Testis (tissue), 3 donors: ENCODE results near the gene SH3BGRL2. TPM values are rescaled to one million over a fixed set of nuclear protein-coding genes. Genes with fewer than 3 reads are reported as not detected.

ENCODE experiments used
- DNase-seq: peaks from one replicate; pipeline ENCODE4 v3.0.0-alpha.2; 2019
- H3K27ac ChIP-seq, 2 donors: fragments of 200-600 bp; sonication (generic); one replicate each; pipeline ENCODE4 v1.5.1; 2019
- H3K27me3 ChIP-seq: fragments of 200-600 bp; sonication (generic); one replicate; pipeline ENCODE4 v1.5.1; 2019
- H3K36me3 ChIP-seq: fragments of 200-600 bp; sonication (generic); one replicate; pipeline ENCODE4 v1.5.1; 2017; ENCODE audit warnings: low read depth; ENCODE audit errors: missing control alignments
- H3K4me1 ChIP-seq: fragments of 200-600 bp; sonication (generic); one replicate; pipeline ENCODE4 v1.5.1; 2019
- H3K4me3 ChIP-seq, 2 donors: fragments of 200-600 bp; sonication (generic); one replicate each; pipeline ENCODE4 v1.5.1; 2017 to 2019
- H3K9me3 ChIP-seq: fragments of 200-600 bp; sonication (generic); one replicate; pipeline ENCODE4 v1.5.1; 2017
- CTCF ChIP-seq, 3 experiments: fragments of 450-650 bp in 2 of 3; fragments of 200-600 bp in 1 of 3; sonication (generic) in 1 of 3; IDR thresholded peaks; one replicate each; pipeline ENCODE4 v1.5.1; 2016 to 2019; ENCODE audit warnings: antibody characterized with exemption in 3 of 3, mild to moderate bottlenecking in 2 of 3, moderate library complexity in 1 of 3
- POLR2A ChIP-seq: fragments of 450-650 bp; IDR thresholded peaks from one replicate; pipeline ENCODE4 v1.6.1; 2017; ENCODE audit warnings: antibody characterized with exemption, mild to moderate bottlenecking, moderate library complexity
- WGBS, 2 donors: methylation state at CpG; one replicate each; pipeline ENCODE4 v1.1.5; 2018; 5-methylcytosine and 5-hydroxymethylcytosine counted together
- intact Hi-C: fragments of 100-400 bp; cut with DNase I; formaldehyde crosslinking; loops from one replicate; pipeline ENCODE4 v1.15.1; 2023; ENCODE audit warnings: low total_unique reads
- polyA plus RNA-seq: library from polyadenylated mRNA; stranded (reverse); fragments of 350-450 nt; fragmentation: Illumina TruSeq; extraction: RNeasy Lipid Tissue Mini Kit (QIAGEN cat#74804); gene quantifications from one replicate; pipeline ENCODE4 v1.2.3, GENCODE V29; 2014; ENCODE audit warnings: low read depth, low replicate concordance; ENCODE audit not compliant: insufficient read depth
- total RNA-seq, 2 donors: library from RNA; depleted of rRNA; stranded (reverse); fragments of >200 nt; gene quantifications; one replicate each; pipeline ENCODE4 v1.2.3, GENCODE V29; 2016

SH3BGRL2 gene
- total and polyA plus RNA-seq, 3 donors from 2014 or later = 5.5 to 9.8 (median 6.3) TPM

DNA sequence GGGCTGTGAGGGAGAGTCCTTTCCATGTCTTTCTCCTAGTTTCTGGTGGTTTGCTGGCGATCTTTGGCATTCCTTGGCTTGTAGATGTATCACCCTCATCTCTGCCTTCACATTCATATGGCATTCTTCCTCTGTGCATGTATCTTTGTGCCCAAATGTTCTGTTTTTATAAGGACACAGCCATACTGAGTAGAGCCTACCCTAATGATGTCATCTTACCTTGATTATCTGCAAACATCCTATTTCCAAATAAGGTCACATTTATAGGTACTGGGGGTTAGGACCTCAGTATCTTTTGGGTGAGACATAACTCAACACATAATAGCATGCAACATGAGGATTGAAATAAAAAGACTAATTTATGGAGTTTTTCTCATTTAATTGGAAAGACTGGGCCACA is 5.5 kb downstream of the SH3BGRL2 start:
- no peaks in the 10 kb centered on the region for H3K4me1 ChIP-seq
- TF ChIP-seq POLR2A = no peak
- no peak for TF ChIP-seq CTCF (IDR thresholded peaks at IDR 0.05)

GRCh38 chr6:79640146-79641111 is 9.3 kb downstream of the SH3BGRL2 start:
- H3K27ac ChIP-seq = no peak overlapping the region
- intact Hi-C loops = no loop called here
- TF ChIP-seq CTCF (IDR thresholded peaks at IDR 0.05) = no peak
- TF ChIP-seq POLR2A = no peak
- WGBS, 2 donors = 73 to 82% methylated on average over 4 of the region's 4 CpGs
- no peak overlapping the region for H3K4me3 ChIP-seq
- no peaks in the 10 kb centered on the region for H3K4me1 ChIP-seq
- H3K9me3 ChIP-seq = no peaks in the 10 kb centered on the region
- no peaks in the 10 kb centered on the region for H3K27me3 ChIP-seq
- no peaks in the 10 kb centered on the region for H3K36me3 ChIP-seq
- no peak for DNase-seq

More for the DNA sequence above, 5.5 kb downstream of the SH3BGRL2 start:
- Histone ChIP-seq H3K9me3 (no peaks in the 10 kb centered on the region), H3K4me3 (no peak overlapping the region), H3K27me3 (no peaks in the 10 kb centered on the region), H3K27ac (no peak overlapping the region), H3K36me3 (no peaks in the 10 kb centered on the region)
- intact Hi-C loops = no loop called here
- DNase-seq = no peak
- 96 to 100% methylated on average over 1 of the region's 1 CpG for WGBS, 2 donors

GRCh38 chr6:79646006-79646405 is 14.9 kb downstream of the SH3BGRL2 start:
- Histone ChIP-seq H3K4me3 (no peak overlapping the region), H3K36me3 (no peaks in the 10 kb centered on the region), H3K27ac (no peak overlapping the region), H3K9me3 (no peaks in the 10 kb centered on the region), H3K4me1 (no peaks in the 10 kb centered on the region), H3K27me3 (no peaks in the 10 kb centered on the region)
- TF ChIP-seq POLR2A (no peak), CTCF (IDR thresholded peaks at IDR 0.05) (no peak)
- intact Hi-C loops = no loop called here
- 57 to 64% methylated on average over 3 of the region's 3 CpGs for WGBS, 2 donors
- no peak for DNase-seq

- H3K27me3 ChIP-seq = no peaks in the 10 kb centered on the region
- no peaks in the 10 kb centered on the region for H3K36me3 ChIP-seq
- H3K4me1 ChIP-seq = no peaks in the 10 kb centered on the region
- H3K9me3 ChIP-seq = no peaks in the 10 kb centered on the region
- DNase-seq = no peak
- intact Hi-C loops = no loop called here
- H3K27ac ChIP-seq = no peak overlapping the region
- H3K4me3 ChIP-seq = no peak overlapping the region
- no peak for TF ChIP-seq CTCF (IDR thresholded peaks at IDR 0.05)
- no peak for TF ChIP-seq POLR2A
Observed at GRCh38 chr6:79646561-79646960, 15.4 kb downstream of the SH3BGRL2 start.
